HG03460 (cell line): ENCODE results near the gene GARS1.
"Not testable (repeated sequence)": the region's sequence is repeated elsewhere in the genome, so short reads cannot be mapped to it uniquely, and the experiment has no call there.

Experiments
- ATAC-seq: cut with Tn5 transposase; IDR thresholded peaks from one replicate; pipeline ENCODE4 v1.9.1; 2021; ENCODE audit not compliant: unreplicated experiment

The GARS1 gene

DNA sequence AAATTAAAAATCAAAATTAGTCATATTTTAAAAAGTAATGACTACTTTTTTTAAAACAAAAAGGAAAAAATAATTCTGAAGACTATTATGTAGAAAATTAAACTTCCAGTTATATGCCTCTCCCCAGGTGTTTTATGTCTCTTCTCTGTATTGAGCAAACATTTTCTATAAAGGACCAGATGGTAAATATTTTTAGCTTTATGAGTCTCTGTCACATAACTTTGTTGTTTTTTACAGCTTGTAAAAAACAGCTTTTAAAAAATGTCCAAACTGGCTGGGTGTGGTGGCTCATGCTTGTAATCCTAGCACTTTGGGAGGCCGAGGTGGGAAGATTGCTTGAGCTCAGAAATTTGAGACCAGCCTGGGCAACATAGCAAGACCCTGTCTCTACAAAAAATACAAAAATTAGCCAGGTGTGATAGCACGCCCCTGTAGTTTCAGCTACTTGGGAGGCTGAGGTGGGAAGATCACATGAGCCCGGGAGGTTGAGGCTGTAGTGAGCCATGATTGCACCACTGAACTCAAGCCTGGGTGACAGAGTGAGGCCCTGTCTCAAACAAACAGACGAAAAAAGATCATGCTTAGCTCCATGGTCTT lies 23.5 kb downstream of the GARS1 start:
- ATAC-seq: no peak

DNA sequence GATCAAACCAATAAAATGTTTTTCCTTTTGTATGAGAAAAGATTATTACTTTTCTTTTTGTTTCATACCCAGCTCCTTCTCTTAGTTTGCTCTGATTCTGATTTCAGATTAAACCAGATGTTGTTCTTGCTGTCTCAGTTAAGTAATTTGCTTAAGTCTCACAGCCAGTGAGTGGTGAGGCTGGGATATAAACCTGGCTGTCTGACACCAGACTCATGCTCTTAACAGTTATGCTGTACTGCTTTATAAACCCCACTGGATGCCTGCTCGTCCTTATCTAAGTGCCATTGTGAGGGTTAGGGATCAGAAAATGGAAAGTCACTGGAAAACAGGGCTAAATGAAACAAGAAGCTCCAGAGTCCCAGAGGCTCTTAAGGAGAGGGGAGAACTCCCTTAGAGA lies 24.3 kb downstream of the GARS1 start:
- no peak for ATAC-seq

- no peak for ATAC-seq
These were observed 30.6 kb downstream of the GARS1 start for GRCh38 chr7:30625283-30625682.

- no peak for ATAC-seq
These were observed 32.3 kb downstream of the GARS1 start for GRCh38 chr7:30627026-30627425.

DNA sequence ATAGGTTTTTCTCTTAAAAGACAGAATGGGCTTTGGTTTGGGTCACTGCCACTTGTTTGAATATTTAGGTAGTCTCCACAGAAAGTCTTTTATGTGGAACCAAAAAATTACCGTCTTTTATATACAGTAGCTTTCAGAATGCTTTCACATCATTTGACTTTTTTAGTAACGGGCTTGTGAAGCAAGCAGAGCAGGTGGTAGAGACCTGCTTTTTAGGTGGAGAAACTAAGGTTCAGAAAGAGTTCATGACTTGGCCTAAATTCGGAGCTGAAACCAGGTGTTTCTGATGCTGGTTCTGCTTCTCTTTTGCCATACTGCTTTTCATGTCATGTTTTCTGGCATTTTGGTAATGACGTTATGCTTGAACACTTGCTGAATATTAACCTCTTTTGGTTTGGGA lies 36.3 kb downstream of the GARS1 start:
- ATAC-seq: no peak

DNA sequence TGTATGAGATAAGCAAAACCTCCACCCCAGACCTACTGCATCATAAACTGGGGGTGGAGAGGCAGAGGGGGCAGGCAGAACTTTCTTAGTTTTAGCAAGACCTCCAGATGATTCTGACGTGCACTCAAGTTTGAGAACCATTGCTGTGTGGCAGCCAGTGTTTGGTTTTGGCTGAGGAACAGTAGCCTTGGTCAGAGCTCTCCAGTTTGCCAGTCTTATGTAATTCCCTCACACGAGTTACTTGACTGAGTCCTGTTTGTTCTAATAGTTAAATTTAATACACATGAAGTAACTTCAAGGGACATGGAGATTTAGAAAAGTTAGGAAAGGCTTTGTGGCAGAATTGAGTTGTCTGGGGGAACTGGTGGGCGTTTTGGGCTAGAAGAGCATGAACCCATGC lies 38.5 kb downstream of the GARS1 start:
- no peak for ATAC-seq

GRCh38 chr7:30634193-30634626 lies 39.5 kb downstream of the GARS1 start:
- ATAC-seq: no peak

GRCh38 chr7:30634634-30635201 lies 40.0 kb downstream of the GARS1 start:
- no peak for ATAC-seq

- ATAC-seq: no peak
These were observed 41.1 kb downstream of the GARS1 start for GRCh38 chr7:30635798-30636197.

- ATAC-seq: not testable (repeated sequence)
These were observed 47.6 kb downstream of the GARS1 start for GRCh38 chr7:30642322-30642721.

DNA sequence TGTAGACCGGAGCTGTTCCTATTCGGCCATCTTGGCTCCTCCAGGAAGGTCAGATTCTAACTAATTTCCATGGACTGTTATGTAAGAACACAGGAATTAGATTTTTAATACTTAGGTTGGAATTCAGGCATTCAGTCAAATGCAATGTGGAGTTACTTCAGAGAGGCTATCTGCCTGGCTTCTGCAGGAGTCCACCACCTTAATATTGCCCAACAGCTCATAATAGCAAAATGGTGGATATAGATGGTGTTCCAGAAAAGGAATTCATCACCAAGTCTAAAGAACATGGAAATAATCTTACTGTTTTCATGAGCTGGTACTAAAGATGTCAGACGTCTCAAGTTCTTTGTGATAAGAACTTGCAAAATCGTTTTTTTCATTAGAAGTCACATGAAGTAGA lies 48.1 kb downstream of the GARS1 start:
- no peak for ATAC-seq

DNA sequence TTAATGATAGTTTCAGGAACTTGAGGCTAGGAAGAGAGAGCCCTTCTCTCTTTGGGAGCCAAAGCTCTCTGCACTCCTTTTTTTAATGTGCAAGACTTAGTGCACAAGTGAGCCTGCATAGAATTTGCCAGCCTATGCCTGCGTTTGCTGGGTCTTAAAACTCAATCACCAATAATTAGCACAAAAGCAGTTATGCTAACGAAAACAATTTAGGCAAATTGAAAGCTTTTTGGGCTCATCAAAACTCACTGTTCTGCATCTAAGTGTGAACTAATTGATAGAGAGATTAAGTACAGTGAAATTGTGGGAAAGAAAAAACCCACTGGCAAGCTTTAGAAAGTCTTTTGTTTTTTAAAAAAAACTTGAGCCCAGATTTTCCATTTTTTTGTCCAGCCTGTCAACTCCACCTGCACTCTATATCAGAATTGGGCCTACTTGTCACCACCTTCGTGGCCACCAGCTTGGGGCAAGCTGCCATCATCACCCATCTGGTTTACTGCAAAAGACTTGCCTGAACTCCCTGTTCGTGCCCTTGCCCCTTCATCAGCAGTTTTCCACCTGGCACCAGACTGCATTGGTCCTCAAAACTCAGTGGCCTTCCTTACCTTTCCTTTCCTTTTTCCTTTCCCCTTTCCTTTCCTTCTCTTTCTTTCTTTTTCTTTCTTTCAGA lies 49.7 kb downstream of the GARS1 start:
- no peak for ATAC-seq

GRCh38 chr7:30645661-30646060 lies 51.0 kb downstream of the GARS1 start:
- ATAC-seq: no peak

DNA sequence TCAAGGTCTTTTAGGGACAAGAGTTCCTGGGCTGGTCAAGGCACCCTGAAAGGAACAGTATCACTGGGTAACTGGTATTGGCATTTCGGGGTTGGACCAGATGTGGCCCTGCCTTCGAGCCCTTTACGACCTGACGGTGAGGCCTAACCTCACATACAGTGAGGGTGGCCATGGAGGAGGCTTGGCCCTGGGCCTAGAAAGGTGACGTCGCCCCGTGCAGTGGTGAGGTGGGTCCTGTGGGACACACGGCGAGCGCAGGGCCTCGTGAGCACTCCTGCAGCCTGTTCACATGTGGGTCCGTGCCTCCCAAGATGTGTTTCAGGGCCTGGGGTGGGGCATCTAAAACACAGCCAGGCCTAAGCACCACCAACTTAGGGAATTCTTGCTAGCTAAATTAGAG lies 51.5 kb downstream of the GARS1 start:
- no peak for ATAC-seq

DNA sequence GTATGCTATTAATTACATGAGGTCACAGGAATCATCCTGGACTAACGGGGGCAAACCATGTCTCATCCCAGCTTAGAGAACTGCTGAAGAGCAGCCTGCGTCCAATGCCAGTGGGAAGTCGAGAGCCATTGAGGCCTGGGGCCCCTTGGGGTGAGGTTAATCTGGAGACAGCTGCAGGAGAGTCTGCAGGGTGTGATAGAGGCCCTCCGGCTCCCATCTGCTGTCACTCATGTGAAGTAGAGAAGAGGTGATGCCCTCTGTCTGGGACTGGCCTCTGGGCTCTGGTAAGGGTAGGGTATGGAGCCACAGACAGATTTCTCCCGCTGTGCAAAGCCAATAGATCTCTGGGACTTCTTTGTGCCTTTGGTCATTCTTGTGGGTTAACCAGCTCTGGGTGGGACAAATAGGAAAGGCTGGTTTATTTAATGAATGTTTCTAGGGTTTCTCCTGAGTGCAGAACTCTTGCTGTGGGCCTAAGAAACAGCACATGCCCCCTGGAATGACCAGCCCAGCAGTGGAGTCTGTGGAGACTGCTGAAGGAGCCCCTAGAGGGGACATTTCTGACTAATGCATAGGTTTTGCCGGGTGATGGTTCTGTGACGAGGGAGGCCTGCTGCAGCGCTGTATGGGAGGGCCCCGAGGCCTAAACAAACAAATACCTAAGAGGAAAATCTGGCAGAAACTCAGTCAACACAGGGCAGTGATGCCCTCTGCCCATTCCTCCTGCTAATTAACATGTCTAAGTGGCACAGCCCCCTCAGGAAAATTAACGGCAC lies 53.1 kb downstream of the GARS1 start:
- ATAC-seq: no peak

DNA sequence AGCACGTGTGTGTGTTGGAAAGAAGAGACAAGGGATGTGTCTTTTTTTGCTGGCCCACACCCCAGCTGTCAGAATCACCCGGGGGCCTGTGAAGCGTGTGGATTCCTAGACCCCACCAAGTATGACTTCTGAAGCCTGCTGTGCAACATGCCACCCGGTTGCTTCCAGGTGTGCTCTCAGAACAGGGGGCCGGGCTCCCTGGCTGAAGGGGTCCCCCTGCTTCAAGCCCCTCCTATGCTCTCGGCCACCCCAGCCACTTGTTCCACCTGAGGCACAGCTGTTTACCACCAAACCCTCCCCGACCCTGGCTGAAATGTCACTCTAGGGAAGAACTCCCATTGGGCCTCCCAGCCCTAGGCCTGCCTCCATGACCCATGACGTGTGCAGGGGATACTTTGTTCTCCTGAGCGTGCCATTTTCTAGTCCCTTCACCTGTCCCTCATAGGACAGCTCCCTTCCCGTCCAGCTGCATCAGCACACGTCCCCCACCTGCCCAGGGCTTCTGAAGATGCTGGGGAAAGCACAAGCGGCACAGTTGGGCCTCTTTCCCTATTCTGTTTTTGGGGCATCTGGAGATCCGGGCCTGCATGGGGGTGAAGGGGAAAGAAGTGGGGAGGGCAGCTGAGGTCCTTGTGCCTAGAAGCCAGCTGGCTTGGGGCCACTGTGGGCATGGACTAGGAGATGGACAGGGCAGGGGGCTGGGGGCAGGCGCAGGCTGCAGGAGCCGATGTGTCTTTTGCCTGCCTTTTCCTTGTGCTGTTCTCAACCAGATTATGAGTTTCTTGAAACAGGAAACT lies 54.3 kb downstream of the GARS1 start:
- no peak for ATAC-seq

DNA sequence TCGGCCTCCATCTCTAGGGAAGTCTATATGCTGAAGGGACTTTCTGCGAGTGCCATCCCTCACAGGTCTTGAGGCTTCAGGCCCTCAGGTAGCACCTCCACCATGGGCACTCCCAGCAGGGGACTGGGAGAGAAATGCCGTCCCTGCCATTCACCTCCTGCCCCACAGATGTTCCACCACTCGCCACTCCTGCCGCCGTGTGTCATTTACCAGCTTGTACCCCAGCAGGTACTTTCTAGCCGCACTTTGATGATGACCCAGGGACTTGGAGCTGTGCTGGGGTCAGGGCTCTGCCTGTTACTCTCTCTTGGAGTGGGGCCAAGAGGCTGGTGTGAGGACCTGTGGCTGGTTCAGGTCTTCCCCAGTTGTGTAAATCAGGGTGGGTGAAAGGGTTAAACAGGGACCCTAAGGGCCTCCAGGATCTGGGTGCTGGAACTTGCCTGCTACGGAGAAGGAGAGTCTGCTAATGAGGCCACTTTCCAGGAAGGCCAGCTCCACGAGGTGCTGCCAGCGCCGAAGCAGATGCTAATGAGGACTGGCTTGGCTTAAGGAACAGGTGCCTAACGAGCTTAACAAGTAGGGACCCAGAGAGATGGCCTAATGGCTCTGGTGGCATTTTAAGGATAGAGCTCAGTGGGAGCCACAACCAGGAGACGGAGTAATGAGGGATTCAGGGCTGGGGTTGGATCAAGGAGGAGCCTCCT lies 55.2 kb downstream of the GARS1 start:
- ATAC-seq: no peak

DNA sequence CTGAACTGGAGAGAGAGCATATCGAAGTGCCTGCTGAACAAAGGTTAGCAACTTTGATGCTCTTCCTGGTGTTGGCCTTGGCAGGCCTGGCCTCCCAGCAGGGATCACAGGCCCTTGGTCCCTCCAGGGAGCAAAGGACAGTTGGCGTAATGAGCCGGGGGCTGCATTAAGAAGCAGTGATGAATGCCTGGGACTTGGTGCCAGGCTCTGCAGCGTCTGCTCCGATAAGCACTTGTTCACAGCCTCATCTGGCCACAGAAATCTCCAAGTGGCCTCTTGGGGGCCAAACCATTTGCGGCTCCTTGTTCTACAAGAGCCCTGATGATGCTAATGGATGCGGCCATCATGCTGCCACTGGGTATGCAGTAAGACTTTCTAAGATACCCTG lies 55.7 kb downstream of the GARS1 start:
- no peak for ATAC-seq

GRCh38 chr7:30652132-30652531 lies 57.5 kb downstream of the GARS1 start:
- no peak for ATAC-seq
